GM13976 (cell line): Measurements from ENCODE around the gene OR1E2.
"Not testable (repeated sequence)": the region's sequence is repeated elsewhere in the genome, so short reads cannot be mapped to it uniquely, and the experiment has no call there.

Experiments
- DNase-seq: peaks from one replicate; pipeline ENCODE4 v3.0.0; 2012; ENCODE audit warnings: low spot score
- in situ Hi-C: fragments of 300-500 bp; cut with MboI; formaldehyde crosslinking; loops from one replicate; pipeline ENCODE4 v1.12.0; 2022; ENCODE audit warnings: low sequenced_read_pairs, mixed read lengths, inconsistent platforms; ENCODE audit not compliant: unreplicated experiment
- TF ChIP-seq, protein P1 (sequence below): IDR thresholded peaks from 2 replicates; pipeline ENCODE4 v1.5.1; 2012; ENCODE audit warnings: borderline replicate concordance, mild to moderate bottlenecking; ENCODE audit not compliant: insufficient read depth; ENCODE audit errors: extremely low read depth, missing control alignments, control extremely low read depth

Gene OR1E2

GRCh38 chr17:3400055-3400454 lies 33.6 kb downstream of the OR1E2 start:
- TF ChIP-seq, protein P1, sequence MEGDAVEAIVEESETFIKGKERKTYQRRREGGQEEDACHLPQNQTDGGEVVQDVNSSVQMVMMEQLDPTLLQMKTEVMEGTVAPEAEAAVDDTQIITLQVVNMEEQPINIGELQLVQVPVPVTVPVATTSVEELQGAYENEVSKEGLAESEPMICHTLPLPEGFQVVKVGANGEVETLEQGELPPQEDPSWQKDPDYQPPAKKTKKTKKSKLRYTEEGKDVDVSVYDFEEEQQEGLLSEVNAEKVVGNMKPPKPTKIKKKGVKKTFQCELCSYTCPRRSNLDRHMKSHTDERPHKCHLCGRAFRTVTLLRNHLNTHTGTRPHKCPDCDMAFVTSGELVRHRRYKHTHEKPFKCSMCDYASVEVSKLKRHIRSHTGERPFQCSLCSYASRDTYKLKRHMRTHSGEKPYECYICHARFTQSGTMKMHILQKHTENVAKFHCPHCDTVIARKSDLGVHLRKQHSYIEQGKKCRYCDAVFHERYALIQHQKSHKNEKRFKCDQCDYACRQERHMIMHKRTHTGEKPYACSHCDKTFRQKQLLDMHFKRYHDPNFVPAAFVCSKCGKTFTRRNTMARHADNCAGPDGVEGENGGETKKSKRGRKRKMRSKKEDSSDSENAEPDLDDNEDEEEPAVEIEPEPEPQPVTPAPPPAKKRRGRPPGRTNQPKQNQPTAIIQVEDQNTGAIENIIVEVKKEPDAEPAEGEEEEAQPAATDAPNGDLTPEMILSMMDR = no peak

DNA sequence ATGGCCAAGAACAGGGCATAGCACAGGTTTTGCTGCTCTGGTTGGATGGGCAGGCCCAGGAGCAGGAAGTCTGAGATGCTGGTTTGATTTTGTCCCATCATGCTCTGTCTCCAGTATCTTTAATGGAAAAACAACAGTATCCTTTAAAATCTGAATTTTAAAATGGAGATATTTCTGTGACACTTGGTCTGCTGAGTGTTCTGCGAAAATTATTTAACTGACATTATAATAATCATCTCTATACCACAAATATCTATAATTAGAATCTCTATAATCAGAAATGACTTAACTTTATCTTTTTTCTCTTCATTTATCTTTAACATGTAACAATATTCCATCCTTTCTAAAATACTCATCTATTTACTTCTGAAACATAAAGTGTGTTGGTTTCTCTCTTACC lies 35.3 kb downstream of the OR1E2 start, which contains the start of gene OR1E1:
OR1E1 (minus strand) TSS at position 101 of the 400 bp plus-strand sequence; CDS start at position 101, 0 bp downstream.
- no peak for DNase-seq
- in situ Hi-C loops = no loop called here
- TF ChIP-seq, protein P1 = no peak

More at GRCh38 chr17:3400055-3400454, 33.6 kb downstream of the OR1E2 start:
- DNase-seq = no peak
- in situ Hi-C loops = no loop called here

DNA sequence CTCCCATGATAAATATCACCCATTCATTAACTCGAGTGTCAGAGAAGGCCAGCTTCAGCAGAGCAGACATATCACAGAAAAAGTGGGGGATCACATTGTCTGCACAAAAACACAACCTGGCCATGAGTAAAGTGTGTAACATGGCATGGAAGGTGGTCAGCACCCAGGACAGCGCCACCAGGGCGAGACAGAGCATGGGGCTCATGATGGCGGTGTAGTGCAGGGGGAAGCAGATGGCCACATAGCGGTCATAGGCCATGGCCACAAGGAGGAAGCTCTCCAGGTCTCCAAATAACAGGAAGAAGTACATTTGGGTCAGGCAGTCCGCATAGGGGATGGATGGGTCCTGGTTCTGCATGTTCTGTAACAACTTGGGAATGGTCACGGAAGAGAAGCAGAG lies 35.8 kb downstream of the OR1E2 start:
- in situ Hi-C loops, DNase-seq: not testable (repeated sequence)

- DNase-seq = no peak
- TF ChIP-seq, protein P1 = no peak
- in situ Hi-C loops = no loop called here
Measured at GRCh38 chr17:3389791-3390190, 43.9 kb downstream of the OR1E2 start.

DNA sequence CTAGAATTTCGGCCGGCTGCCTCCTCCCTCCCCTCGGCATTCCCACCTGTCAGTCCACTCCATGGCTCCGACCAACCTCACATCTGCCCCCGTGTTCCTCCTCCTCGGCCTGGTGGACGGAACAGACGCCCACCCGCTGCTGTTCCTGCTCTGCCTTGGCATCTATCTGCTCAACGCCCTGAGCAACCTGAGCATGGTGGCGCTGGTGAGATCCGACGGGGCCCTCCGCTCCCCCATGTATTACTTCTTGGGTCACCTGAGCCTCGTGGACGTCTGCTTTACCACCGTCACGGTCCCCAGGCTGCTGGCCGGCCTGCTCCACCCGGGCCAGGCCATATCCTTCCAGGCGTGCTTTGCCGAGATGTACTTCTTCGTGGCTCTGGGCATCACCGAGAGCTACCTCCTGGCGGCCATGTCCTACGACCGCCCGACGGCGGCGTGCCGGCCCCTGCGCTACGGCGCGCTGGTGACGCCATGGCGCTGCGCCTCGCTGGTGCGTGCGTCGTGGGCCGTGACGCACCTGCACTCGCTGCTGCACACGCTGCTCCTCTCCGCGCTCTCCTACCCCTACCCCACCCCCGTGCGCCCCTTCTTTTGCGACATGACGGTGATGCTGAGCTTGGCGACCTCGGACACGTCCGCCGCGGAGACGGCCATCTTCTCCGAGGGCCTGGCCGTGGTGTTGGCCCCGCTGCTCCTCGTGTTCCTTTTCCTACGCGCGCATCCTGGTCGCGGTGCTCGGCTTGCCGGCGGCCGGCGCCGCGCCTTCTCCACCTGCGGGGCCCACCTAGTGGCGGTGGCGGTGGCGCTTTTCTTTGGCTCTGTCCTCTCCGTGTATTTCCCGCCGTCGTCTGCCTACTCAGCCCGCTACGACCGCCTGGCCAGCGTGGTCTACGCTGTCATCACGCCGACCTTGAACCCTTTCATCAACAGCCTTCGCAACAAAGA lies 47.5 kb downstream of the OR1E2 start, which contains the start of gene OR3A2:
OR3A2 (minus strand) TSS at position 440 of the 948 bp plus-strand sequence.
- in situ Hi-C loops = no loop called here
- TF ChIP-seq, protein P1 = no peak
- peak; percentile 61 for DNase-seq
